Neural crest cell (in vitro differentiated cells): ENCODE data around the gene ATP10B. TPM values are rescaled to one million over a fixed set of nuclear protein-coding genes. Genes with fewer than 3 reads are reported as not detected.
A peak's percentile ranks its signal among the peaks of the same experiment; 100 is the strongest.

Experiments used
- DNase-seq: peaks from one replicate; pipeline ENCODE4 v3.0.0; 2021; ENCODE audit warnings: low read depth, mixed read lengths, low spot score
- H3K27ac Mint-ChIP-seq: one replicate; pipeline ENCODE4 v1.8.0; 2021; ENCODE audit warnings: mild to moderate bottlenecking, mixed read lengths; ENCODE audit not compliant: unreplicated experiment
- H3K27me3 Mint-ChIP-seq: 2 replicates; pipeline ENCODE4 v1.8.0; 2021; ENCODE audit warnings: low read depth, mild to moderate bottlenecking, mixed read lengths
- H3K36me3 Mint-ChIP-seq: 2 replicates; pipeline ENCODE4 v1.8.0; 2021; ENCODE audit warnings: low read depth, mild to moderate bottlenecking, mixed read lengths
- H3K4me1 Mint-ChIP-seq: 2 replicates; pipeline ENCODE4 v1.8.0; 2021; ENCODE audit warnings: mixed read lengths
- H3K4me3 Mint-ChIP-seq: one replicate; pipeline ENCODE4 v1.8.0; 2021; ENCODE audit warnings: mild to moderate bottlenecking, mixed read lengths
- H3K9me3 Mint-ChIP-seq: 2 replicates; pipeline ENCODE4 v1.8.0; 2021; ENCODE audit warnings: mixed read lengths
- total RNA-seq: library from RNA; stranded (reverse); gene quantifications from 2 replicates; pipeline ENCODE4 v1.2.1, GENCODE V29; 2021
- TF ChIP-seq, protein P1 (sequence below): fragments of 200-600 bp; sonication (generic); conservative IDR thresholded peaks from 2 replicates; pipeline ENCODE4 v1.5.0; 2021; ENCODE audit warnings: antibody characterized with exemption, mild to moderate bottlenecking

ATP10B gene
- total RNA-seq, 1 donor from 2014 or later = 10.8 TPM

DNA sequence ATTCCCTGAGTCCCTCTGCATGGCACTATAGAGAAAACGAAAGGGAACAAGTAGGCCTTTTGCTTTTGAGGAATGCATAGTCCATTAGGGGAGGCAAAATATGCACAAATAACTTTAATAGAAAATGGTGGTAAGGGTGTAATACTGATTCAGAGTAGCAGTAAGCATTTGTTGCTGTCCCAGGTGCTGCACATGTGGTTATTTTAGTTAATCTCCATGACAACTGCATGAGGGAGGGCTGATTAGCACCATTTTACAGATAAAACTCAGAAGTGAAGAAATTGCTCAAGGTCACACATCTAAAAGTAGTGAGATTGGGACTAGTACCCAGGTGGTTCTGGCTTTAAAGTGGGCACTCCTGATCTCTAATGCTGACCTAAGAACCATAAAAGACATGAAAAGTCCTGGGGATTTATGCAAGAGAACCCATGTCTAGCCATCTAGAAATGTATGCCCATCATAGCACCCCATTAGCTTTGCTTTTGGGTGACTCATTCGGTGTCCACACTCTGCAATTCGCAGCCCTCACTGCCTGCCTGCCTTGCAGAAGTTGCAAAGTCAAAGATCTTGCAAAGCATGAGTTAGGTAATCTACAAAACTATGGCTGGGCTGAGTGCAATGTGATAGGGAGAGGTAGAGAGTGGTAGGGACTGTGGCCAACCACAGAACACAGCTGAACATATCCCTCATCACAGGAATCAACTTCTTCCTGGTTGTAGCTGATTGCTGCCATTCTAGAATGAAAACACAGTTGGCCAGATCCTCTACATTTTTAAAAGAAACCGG is 235.1 kb downstream of the ATP10B start:
- H3K4me1 Mint-ChIP-seq = no peaks in the 10 kb centered on the region
- no peaks in the 10 kb centered on the region for H3K9me3 Mint-ChIP-seq
- H3K27me3 Mint-ChIP-seq = no peaks in the 10 kb centered on the region
- TF ChIP-seq, protein P1, sequence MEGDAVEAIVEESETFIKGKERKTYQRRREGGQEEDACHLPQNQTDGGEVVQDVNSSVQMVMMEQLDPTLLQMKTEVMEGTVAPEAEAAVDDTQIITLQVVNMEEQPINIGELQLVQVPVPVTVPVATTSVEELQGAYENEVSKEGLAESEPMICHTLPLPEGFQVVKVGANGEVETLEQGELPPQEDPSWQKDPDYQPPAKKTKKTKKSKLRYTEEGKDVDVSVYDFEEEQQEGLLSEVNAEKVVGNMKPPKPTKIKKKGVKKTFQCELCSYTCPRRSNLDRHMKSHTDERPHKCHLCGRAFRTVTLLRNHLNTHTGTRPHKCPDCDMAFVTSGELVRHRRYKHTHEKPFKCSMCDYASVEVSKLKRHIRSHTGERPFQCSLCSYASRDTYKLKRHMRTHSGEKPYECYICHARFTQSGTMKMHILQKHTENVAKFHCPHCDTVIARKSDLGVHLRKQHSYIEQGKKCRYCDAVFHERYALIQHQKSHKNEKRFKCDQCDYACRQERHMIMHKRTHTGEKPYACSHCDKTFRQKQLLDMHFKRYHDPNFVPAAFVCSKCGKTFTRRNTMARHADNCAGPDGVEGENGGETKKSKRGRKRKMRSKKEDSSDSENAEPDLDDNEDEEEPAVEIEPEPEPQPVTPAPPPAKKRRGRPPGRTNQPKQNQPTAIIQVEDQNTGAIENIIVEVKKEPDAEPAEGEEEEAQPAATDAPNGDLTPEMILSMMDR = no peak
- H3K36me3 Mint-ChIP-seq = no peaks in the 10 kb centered on the region
- DNase-seq = no peak
- H3K27ac Mint-ChIP-seq = no peak overlapping the region
- H3K4me3 Mint-ChIP-seq = no peak overlapping the region

DNA sequence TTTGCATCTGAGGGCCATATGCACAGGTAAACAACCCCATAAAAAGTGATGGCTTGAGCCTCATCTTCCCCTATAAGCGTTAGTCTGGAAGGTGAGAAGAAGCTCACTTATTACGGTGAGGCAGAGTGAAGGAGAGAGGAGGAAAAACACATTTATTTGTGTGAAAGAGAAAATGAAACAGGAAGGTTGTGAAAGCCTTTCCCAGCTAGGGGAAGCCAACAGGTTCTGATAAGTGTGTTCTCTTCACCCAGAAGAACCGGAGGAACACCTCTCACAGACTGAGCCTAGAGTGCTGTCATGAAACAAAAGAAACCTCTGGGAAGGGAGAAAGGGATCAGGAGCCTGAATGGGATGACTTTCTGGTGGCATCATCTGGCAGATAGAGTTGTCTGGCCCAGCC is 237.9 kb downstream of the ATP10B start:
- no peaks in the 10 kb centered on the region for H3K36me3 Mint-ChIP-seq
- H3K27me3 Mint-ChIP-seq = no peaks in the 10 kb centered on the region
- TF ChIP-seq, protein P1 = no peak
- H3K9me3 Mint-ChIP-seq = no peaks in the 10 kb centered on the region
- peak overlapping the region; percentile 50 for H3K27ac Mint-ChIP-seq
- no peak overlapping the region for H3K4me3 Mint-ChIP-seq
- DNase-seq = no peak
- no peaks in the 10 kb centered on the region for H3K4me1 Mint-ChIP-seq

DNA sequence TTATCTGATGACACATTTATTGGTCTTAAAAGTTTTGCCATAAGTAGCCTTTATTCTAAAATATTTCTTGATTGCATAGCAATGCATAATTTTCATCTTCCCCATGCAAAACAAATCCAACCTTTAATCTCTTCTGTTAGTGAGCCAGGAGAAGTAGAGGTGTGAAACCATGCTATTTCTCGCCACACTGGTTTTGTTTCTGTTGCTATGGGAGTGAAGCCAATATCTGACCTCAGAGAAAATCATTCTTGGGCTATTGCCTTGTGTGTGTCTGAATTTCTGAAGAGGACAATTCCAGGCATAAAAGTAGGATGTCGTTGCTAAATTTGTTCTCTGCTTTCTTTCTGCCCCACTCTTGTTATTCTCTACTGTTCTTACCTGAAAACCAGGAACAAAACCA is 246.7 kb downstream of the ATP10B start:
- DNase-seq = no peak
- TF ChIP-seq, protein P1 = no peak
- no peak overlapping the region for H3K4me3 Mint-ChIP-seq
- no peak overlapping the region for H3K27ac Mint-ChIP-seq
- H3K36me3 Mint-ChIP-seq = no peaks in the 10 kb centered on the region
- no peaks in the 10 kb centered on the region for H3K27me3 Mint-ChIP-seq
- H3K4me1 Mint-ChIP-seq = no peaks in the 10 kb centered on the region
- H3K9me3 Mint-ChIP-seq = peaks cover 3% of the 10 kb centered on the region

DNA sequence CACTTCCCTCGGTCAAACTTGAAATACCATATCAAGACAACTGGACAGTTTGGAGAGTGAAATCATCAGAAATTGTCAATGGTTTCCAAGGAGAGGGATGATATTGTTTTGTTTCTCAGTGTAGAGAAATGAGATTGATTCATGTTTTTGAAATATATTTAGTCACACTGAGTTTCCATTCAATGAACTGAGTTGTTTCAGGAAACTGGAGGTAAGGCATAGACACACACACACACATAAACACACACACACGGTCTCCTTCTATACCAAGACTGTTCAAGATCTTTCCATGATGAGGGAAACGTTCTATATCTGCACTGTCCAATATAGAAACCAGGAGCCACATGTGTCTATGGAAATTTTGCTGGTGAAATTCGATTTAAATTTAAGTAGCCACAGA is 247.5 kb downstream of the ATP10B start:
- H3K36me3 Mint-ChIP-seq = no peaks in the 10 kb centered on the region
- H3K4me3 Mint-ChIP-seq = no peak overlapping the region
- H3K4me1 Mint-ChIP-seq = no peaks in the 10 kb centered on the region
- H3K27me3 Mint-ChIP-seq = no peaks in the 10 kb centered on the region
- no peak overlapping the region for H3K27ac Mint-ChIP-seq
- DNase-seq = no peak
- peaks cover 3% of the 10 kb centered on the region for H3K9me3 Mint-ChIP-seq
- TF ChIP-seq, protein P1 = no peak

DNA sequence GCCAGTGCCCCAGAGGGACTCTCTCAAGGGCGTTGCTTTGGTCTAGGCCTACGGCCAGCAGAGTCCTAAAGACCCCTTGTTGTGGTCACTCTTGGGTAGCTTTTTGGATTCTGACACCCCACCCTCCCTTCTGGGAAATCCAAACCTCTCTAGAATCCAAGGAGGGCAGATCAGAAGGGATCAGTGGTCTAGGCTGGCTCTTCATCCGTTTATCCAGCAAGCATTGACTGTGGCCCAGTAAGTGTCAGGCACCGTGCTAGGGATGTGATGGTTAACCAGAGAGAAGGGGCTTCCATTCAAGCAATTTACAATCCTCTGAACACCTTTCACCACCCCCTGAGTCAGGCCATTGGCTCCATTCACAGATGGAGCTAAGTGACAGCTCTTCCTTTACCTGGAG is 249.3 kb downstream of the ATP10B start:
- TF ChIP-seq, protein P1 = no peak
- no peak overlapping the region for H3K4me3 Mint-ChIP-seq
- H3K27ac Mint-ChIP-seq = no peak overlapping the region
- no peaks in the 10 kb centered on the region for H3K4me1 Mint-ChIP-seq
- H3K9me3 Mint-ChIP-seq = no peaks in the 10 kb centered on the region
- H3K36me3 Mint-ChIP-seq = no peaks in the 10 kb centered on the region
- no peaks in the 10 kb centered on the region for H3K27me3 Mint-ChIP-seq
- DNase-seq = no peak
